GM12878 (cell line): ENCODE measurements around the gene FKBP8.

ENCODE experiments used
- EZH2 ChIP-seq: IDR thresholded peaks from 2 replicates; pipeline ENCODE4 v1.6.1; 2012; ENCODE audit warnings: low read depth, mild to moderate bottlenecking, control low read depth, inconsistent platforms, low read length, borderline replicate concordance; ENCODE audit not compliant: control insufficient read depth
- GABPA ChIP-seq: IDR thresholded peaks from 2 replicates; pipeline ENCODE4 v1.6.1; 2014; ENCODE audit warnings: antibody characterized with exemption, low read depth, mild to moderate bottlenecking, inconsistent platforms
- POLR2A ChIP-seq: IDR thresholded peaks from 2 replicates; pipeline ENCODE4 v1.6.1; 2011; ENCODE audit warnings: low read depth, mild to moderate bottlenecking, low read length
- SIN3A ChIP-seq: IDR thresholded peaks from 2 replicates; pipeline ENCODE4 v1.6.1; 2012; ENCODE audit warnings: low read depth, low read length, improper control_type of control experiment
- SRF ChIP-seq, 2 experiments: IDR thresholded peaks; 2 replicates each; pipeline ENCODE4 v1.6.1; 2011; ENCODE audit warnings: low read depth in 2 of 2, low read length in 2 of 2, mild to moderate bottlenecking in 1 of 2, moderate library complexity in 1 of 2
- TBL1XR1 ChIP-seq: IDR thresholded peaks from 2 replicates; pipeline ENCODE4 v1.6.1; 2012; ENCODE audit warnings: low read depth, low read length, improper control_type of control experiment
- TCF12 ChIP-seq: IDR thresholded peaks from 2 replicates; pipeline ENCODE4 v1.6.1; 2011; ENCODE audit warnings: low read depth, mild to moderate bottlenecking, low read length
- ZNF274 ChIP-seq: IDR thresholded peaks from one replicate; pipeline ENCODE4 v1.8.0; 2011; ENCODE audit not compliant: insufficient read length, insufficient read depth
- TF ChIP-seq, protein P1 (sequence below), 3 experiments: IDR thresholded peaks in 2 of 3; conservative IDR thresholded peaks in 1 of 3; 2 replicates each; pipeline ENCODE4 v1.5.1; 2011; ENCODE audit warnings: low read depth in 3 of 3, low read length in 3 of 3, mild to moderate bottlenecking in 3 of 3, control low read depth in 2 of 3, moderate library complexity in 2 of 3, inconsistent platforms in 1 of 3, mixed read lengths in 1 of 3; ENCODE audit not compliant: control insufficient read depth in 2 of 3, insufficient read depth in 1 of 3; ENCODE audit errors: extremely low read depth in 1 of 3
- TF ChIP-seq, protein P2 (sequence below): IDR thresholded peaks from 2 replicates; pipeline ENCODE4 v1.6.1; 2011; ENCODE audit warnings: low read depth, mild to moderate bottlenecking, low read length, moderate library complexity, borderline replicate concordance; ENCODE audit errors: extremely low read depth
- TF ChIP-seq, protein P3 (sequence below): IDR thresholded peaks from 2 replicates; pipeline ENCODE4 v1.6.1; 2011; ENCODE audit warnings: low read depth, low read length, improper control_type of control experiment, borderline replicate concordance

- TF ChIP-seq, protein P1, sequence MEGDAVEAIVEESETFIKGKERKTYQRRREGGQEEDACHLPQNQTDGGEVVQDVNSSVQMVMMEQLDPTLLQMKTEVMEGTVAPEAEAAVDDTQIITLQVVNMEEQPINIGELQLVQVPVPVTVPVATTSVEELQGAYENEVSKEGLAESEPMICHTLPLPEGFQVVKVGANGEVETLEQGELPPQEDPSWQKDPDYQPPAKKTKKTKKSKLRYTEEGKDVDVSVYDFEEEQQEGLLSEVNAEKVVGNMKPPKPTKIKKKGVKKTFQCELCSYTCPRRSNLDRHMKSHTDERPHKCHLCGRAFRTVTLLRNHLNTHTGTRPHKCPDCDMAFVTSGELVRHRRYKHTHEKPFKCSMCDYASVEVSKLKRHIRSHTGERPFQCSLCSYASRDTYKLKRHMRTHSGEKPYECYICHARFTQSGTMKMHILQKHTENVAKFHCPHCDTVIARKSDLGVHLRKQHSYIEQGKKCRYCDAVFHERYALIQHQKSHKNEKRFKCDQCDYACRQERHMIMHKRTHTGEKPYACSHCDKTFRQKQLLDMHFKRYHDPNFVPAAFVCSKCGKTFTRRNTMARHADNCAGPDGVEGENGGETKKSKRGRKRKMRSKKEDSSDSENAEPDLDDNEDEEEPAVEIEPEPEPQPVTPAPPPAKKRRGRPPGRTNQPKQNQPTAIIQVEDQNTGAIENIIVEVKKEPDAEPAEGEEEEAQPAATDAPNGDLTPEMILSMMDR (IDR thresholded peaks at IDR 0.05 in 2 of 3, conservative IDR thresholded peaks at IDR 0.05 in 1 of 3; ENCODE audit: control insufficient read depth in 2 of 3, extremely low read depth in 1 of 3, insufficient read depth in 1 of 3, low read depth in 3 of 3, low read length in 3 of 3): no peak
- TF ChIP-seq EZH2: no peak
- TF ChIP-seq POLR2A: no peak
- TF ChIP-seq ZNF274: no peak
- no peak for TF ChIP-seq SIN3A
- no peak for TF ChIP-seq TBL1XR1
- no peak for TF ChIP-seq TCF12
- TF ChIP-seq, protein P2, sequence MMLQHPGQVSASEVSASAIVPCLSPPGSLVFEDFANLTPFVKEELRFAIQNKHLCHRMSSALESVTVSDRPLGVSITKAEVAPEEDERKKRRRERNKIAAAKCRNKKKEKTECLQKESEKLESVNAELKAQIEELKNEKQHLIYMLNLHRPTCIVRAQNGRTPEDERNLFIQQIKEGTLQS: no peak
- TF ChIP-seq, protein P3, sequence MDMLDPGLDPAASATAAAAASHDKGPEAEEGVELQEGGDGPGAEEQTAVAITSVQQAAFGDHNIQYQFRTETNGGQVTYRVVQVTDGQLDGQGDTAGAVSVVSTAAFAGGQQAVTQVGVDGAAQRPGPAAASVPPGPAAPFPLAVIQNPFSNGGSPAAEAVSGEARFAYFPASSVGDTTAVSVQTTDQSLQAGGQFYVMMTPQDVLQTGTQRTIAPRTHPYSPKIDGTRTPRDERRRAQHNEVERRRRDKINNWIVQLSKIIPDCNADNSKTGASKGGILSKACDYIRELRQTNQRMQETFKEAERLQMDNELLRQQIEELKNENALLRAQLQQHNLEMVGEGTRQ: no peak
- TF ChIP-seq GABPA: no peak
- no peak for TF ChIP-seq SRF (IDR thresholded peaks at IDR 0.05; ENCODE audit: low read depth in 2 of 2, low read length in 2 of 2)
Measured at GRCh38 chr19:18515959-18516358, 27.4 kb downstream of the FKBP8 start.
